ENCODE results near the gene PHLPP2. TPM values are rescaled to one million over a fixed set of nuclear protein-coding genes. Genes with fewer than 3 reads are reported as not detected.

PHLPP2 gene
- polyA plus RNA-seq, 3 donors = 0.57 to 2.5 (median 1.4) TPM

- TF ChIP-seq CTCF (IDR thresholded peaks at IDR 0.05) = no peak
- no peaks in the 10 kb centered on the region for H4K20me1 ChIP-seq (ENCODE audit: insufficient read depth, low read length)
- H2AFZ ChIP-seq (ENCODE audit: insufficient read depth, low read depth, low read length, poor library complexity, severe bottlenecking) = no peak overlapping the region
- Mint-ChIP-seq H3K4me3 (no peak overlapping the region), H3K36me3 (no peaks in the 10 kb centered on the region), H3K9me3 (peaks cover 0 to 6% (median 0%) of the 10 kb centered on the region in 7 donors), H3K27me3 (ENCODE audit: low read depth in 3 of 3) (peaks cover 0 to 4% (median 0%) of the 10 kb centered on the region in 3 donors), H3K4me1 (no peaks in the 10 kb centered on the region), H3K27ac (no peak overlapping the region)
- intact Hi-C loops (cut with micrococcal nuclease) = no loop called here
- no peaks in the 10 kb centered on the region for H3K27me3 ChIP-seq (ENCODE audit: control insufficient read depth in 2 of 2, insufficient read depth in 2 of 2, low read length in 2 of 2)
- no peak overlapping the region for H3K4me3 ChIP-seq (replicated peaks in 1 of 3; ENCODE audit: low read depth in 2 of 3, low read length in 3 of 3)
- no peak overlapping the region for H3K4me2 ChIP-seq (replicated peaks; ENCODE audit: extremely low read depth, low read length, poor library complexity, severe bottlenecking)
- no CpG with 5 or more reads among the region's 2 CpGs for WGBS (ENCODE audit: insufficient coverage)
- no peaks in the 10 kb centered on the region for H3K36me3 ChIP-seq (replicated peaks in 1 of 2; ENCODE audit: control insufficient read depth in 1 of 2, insufficient read depth in 2 of 2, low read length in 2 of 2)
- no peak for DNase-seq
- H3K27ac ChIP-seq (ENCODE audit: low read depth in 1 of 2, low read length in 2 of 2) = no peak overlapping the region
- no peaks in the 10 kb centered on the region for H3K4me1 ChIP-seq (ENCODE audit: control insufficient read depth in 1 of 2, insufficient read depth in 2 of 2, low read length in 2 of 2)
- H3K79me2 ChIP-seq (ENCODE audit: insufficient read depth, low read length) = no peaks in the 10 kb centered on the region
- H3K9ac ChIP-seq (ENCODE audit: insufficient read depth, low read length, poor library complexity, severe bottlenecking) = no peak overlapping the region
- H3K9me3 ChIP-seq (replicated peaks in 1 of 2; ENCODE audit: control insufficient read depth in 1 of 2, insufficient read depth in 1 of 2, low read length in 2 of 2) = no peaks in the 10 kb centered on the region
Observed at GRCh38 chr16:71709229-71709781, 15.2 kb downstream of the PHLPP2 start.

- Histone ChIP-seq H3K79me2 (ENCODE audit: insufficient read depth, low read length) (no peaks in the 10 kb centered on the region), H3K9me3 (replicated peaks in 1 of 2; ENCODE audit: control insufficient read depth in 1 of 2, insufficient read depth in 1 of 2, low read length in 2 of 2) (no peaks in the 10 kb centered on the region), H3K36me3 (replicated peaks in 1 of 2; ENCODE audit: control insufficient read depth in 1 of 2, insufficient read depth in 2 of 2, low read length in 2 of 2) (no peaks in the 10 kb centered on the region), H3K4me2 (replicated peaks; ENCODE audit: extremely low read depth, low read length, poor library complexity, severe bottlenecking) (no peak overlapping the region), H3K4me3 (replicated peaks in 1 of 3; ENCODE audit: low read depth in 2 of 3, low read length in 3 of 3) (no peak overlapping the region), H3K27ac (ENCODE audit: low read depth in 1 of 2, low read length in 2 of 2) (no peak overlapping the region), H3K27me3 (ENCODE audit: control insufficient read depth in 2 of 2, insufficient read depth in 2 of 2, low read length in 2 of 2) (no peaks in the 10 kb centered on the region), H3K9ac (ENCODE audit: insufficient read depth, low read length, poor library complexity, severe bottlenecking) (no peak overlapping the region), H4K20me1 (ENCODE audit: insufficient read depth, low read length) (no peaks in the 10 kb centered on the region), H3K4me1 (ENCODE audit: control insufficient read depth in 1 of 2, insufficient read depth in 2 of 2, low read length in 2 of 2) (no peaks in the 10 kb centered on the region), H2AFZ (ENCODE audit: insufficient read depth, low read depth, low read length, poor library complexity, severe bottlenecking) (no peak overlapping the region)
- 100% methylated on average over 2 of the region's 2 CpGs for WGBS (ENCODE audit: insufficient coverage)
- DNase-seq = no peak
- Mint-ChIP-seq H3K27ac (peak overlapping the region in 1 of 7 donors; percentile 18), H3K27me3 (ENCODE audit: low read depth in 3 of 3) (peaks cover 0 to 4% (median 0%) of the 10 kb centered on the region in 3 donors), H3K36me3 (no peaks in the 10 kb centered on the region), H3K4me3 (no peak overlapping the region), H3K4me1 (no peaks in the 10 kb centered on the region), H3K9me3 (peaks cover 0 to 6% (median 0%) of the 10 kb centered on the region in 7 donors)
- intact Hi-C loops (cut with micrococcal nuclease) = no loop called here
- TF ChIP-seq CTCF (IDR thresholded peaks at IDR 0.05) = no peak
Observed at GRCh38 chr16:71708696-71709095, 15.8 kb downstream of the PHLPP2 start.
